Gastrocnemius medialis (tissue), 4 donors: ENCODE results near the gene GALNT18.

Experiments used
- POLR2A ChIP-seq, 2 donors: fragments of 450-650 bp; IDR thresholded peaks; one replicate each; pipeline ENCODE4 v1.6.1; 2017; ENCODE audit warnings: antibody characterized with exemption in 2 of 2, mild to moderate bottlenecking in 2 of 2, moderate library complexity in 2 of 2
- TF ChIP-seq, protein P1 (sequence below), 5 experiments: fragments of 450-650 bp in 3 of 5; fragments of 200-600 bp in 2 of 5; sonication (generic) in 2 of 5; IDR thresholded peaks in 4 of 5; conservative IDR thresholded peaks in 1 of 5; 1 replicate in 4 of 5; 2 replicates in 1 of 5; pipeline ENCODE4 v1.5.1; 2016 to 2019; ENCODE audit warnings: antibody characterized with exemption in 5 of 5, mild to moderate bottlenecking in 3 of 5, moderate library complexity in 3 of 5

DNA sequence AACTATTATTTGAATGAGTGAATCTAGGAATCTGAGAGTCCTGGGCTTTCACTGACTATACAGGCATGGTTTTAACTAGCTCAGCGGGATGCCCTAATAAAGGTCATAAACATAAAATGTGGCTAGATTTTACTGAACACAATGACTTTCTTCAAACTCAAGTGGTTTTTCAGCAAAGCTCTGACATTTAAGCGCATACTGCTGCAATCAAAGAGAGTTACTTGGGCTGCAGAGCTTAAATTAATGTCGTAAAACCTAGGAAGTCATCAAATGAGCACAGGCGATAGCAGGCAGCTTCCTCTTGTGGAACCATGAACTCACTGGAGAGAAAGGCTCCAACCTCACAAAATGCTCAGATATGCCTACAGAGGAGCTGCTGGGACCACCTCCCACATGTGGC, 275.5 kb downstream of the GALNT18 start:
- TF ChIP-seq, protein P1, sequence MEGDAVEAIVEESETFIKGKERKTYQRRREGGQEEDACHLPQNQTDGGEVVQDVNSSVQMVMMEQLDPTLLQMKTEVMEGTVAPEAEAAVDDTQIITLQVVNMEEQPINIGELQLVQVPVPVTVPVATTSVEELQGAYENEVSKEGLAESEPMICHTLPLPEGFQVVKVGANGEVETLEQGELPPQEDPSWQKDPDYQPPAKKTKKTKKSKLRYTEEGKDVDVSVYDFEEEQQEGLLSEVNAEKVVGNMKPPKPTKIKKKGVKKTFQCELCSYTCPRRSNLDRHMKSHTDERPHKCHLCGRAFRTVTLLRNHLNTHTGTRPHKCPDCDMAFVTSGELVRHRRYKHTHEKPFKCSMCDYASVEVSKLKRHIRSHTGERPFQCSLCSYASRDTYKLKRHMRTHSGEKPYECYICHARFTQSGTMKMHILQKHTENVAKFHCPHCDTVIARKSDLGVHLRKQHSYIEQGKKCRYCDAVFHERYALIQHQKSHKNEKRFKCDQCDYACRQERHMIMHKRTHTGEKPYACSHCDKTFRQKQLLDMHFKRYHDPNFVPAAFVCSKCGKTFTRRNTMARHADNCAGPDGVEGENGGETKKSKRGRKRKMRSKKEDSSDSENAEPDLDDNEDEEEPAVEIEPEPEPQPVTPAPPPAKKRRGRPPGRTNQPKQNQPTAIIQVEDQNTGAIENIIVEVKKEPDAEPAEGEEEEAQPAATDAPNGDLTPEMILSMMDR (IDR thresholded peaks at IDR 0.05 in 4 of 5, conservative IDR thresholded peaks at IDR 0.05 in 1 of 5) = no peak
- TF ChIP-seq POLR2A (IDR thresholded peaks at IDR 0.05) = no peak
